GM12873 (cell line): ENCODE measurements around the gene QRFP.

Experiments
- TF ChIP-seq, protein P1 (sequence below): IDR thresholded peaks from 2 replicates; pipeline ENCODE4 v1.5.1; 2012; ENCODE audit warnings: low read depth, mild to moderate bottlenecking, moderate library complexity, low read length, control low read depth; ENCODE audit not compliant: insufficient read depth; ENCODE audit errors: missing control alignments

The QRFP gene

GRCh38 chr9:130857864-130858738, 38.5 kb downstream of the QRFP start:
- TF ChIP-seq, protein P1, sequence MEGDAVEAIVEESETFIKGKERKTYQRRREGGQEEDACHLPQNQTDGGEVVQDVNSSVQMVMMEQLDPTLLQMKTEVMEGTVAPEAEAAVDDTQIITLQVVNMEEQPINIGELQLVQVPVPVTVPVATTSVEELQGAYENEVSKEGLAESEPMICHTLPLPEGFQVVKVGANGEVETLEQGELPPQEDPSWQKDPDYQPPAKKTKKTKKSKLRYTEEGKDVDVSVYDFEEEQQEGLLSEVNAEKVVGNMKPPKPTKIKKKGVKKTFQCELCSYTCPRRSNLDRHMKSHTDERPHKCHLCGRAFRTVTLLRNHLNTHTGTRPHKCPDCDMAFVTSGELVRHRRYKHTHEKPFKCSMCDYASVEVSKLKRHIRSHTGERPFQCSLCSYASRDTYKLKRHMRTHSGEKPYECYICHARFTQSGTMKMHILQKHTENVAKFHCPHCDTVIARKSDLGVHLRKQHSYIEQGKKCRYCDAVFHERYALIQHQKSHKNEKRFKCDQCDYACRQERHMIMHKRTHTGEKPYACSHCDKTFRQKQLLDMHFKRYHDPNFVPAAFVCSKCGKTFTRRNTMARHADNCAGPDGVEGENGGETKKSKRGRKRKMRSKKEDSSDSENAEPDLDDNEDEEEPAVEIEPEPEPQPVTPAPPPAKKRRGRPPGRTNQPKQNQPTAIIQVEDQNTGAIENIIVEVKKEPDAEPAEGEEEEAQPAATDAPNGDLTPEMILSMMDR, result no peak

DNA sequence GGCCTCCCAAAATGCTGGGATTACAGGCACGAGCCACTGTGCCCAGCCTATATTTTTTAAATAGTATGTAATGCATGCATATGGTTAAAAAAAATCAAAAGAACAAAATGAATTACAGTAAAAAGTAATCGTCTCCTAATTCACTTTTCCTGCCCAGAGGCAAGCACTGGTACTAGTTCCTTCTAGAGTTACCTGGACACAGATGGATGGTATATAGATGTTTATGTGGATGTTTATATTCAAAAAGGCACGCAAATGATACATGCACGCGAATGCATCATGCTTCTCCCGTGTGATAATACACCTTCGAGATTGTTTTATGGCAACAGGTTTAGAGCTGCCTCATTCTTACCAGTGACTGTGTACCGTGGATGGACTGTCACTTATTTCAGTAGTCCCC, 40.1 kb downstream of the QRFP start:
- TF ChIP-seq, protein P1, result no peak

DNA sequence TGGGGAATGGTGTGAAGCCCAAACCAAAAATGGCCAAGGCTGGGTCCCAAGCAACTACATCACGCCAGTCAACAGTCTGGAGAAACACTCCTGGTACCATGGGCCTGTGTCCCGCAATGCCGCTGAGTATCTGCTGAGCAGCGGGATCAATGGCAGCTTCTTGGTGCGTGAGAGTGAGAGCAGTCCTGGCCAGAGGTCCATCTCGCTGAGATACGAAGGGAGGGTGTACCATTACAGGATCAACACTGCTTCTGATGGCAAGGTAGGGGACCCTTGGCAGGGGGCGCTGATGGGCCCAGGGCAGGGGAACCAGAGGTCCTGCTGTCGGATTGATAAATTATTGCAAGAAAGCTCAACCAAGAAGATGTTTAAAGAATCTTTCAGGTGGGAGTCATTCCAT, 41.8 kb downstream of the QRFP start:
- TF ChIP-seq, protein P1, result no peak

DNA sequence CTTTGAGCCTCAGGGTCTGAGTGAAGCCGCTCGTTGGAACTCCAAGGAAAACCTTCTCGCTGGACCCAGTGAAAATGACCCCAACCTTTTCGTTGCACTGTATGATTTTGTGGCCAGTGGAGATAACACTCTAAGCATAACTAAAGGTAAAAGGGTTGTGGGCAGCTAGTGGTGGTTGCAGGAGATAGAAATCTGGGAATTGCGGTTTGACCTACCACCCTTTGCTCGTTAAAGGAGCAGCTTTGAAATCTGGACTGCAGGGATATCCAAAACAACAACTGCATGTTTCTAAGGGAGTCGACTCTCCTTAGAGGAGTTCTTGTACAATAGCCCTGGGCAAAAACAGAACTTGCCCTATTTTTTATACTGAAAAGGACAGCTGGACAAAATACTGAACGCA, 42.5 kb downstream of the QRFP start:
- TF ChIP-seq, protein P1, result no peak

DNA sequence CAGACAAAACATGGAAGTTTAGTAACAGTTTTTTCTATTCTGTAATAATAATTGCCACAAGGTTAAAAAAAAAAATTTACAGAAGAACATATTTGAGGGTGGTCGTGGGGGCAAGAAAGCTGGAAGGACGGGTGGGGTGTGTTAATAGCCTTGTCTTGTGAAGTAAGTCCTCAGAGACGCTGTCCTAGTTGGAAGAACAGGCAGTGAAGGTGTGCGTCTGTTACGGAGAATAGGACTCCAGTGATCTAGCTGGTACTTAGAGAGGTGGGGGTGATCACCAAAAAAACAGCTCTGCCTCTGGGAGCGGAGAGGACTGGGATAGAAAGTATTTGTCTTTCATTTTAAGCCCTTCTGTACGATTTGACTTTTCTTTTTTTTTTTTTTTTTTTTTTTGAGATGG, 43.8 kb downstream of the QRFP start:
- TF ChIP-seq, protein P1, result no peak

- TF ChIP-seq, protein P1, result no peak
These were observed 47.3 kb downstream of the QRFP start for GRCh38 chr9:130849356-130849755.

DNA sequence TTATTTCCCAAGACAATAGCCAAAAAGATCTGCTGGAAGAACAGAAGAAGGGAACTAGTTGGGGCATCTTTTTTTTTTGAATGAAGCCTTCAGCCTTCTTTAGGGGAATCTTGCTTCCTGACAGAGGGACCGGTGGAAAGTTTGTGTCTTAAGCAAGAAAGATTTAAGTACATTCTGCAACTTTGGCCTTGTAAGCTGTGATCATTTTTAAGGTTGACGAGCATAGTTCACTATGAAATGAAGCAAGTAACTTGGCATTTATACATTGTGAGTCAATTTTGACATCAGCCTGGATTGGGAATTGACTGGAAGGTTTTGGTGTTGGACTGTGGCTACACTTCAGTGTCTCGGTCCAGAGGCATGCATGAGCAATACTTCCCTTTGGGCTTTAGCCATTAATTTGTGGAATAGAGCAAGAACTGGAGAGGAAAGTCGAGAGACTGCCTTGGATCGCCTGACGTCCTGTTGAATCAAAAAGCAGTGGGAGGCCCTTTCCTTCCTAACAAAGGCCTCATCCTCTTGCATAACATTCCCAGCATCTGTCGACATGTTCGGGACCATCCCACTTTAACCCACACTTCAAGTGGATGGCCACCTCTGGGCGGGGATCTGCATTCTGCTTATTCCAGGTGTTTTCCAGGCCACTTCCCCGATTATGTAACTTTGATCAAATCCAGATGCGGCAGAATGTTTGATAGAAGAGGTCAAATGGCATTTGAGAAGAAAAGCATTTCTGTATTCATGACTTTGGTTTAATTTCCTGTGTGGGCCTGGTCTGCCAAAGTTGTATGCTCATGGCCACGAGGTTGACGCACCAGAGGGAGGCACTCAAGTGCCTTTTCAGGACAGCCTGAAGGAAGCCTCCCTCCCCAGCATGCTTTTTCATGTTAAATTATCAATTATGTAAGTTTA, 49.0 kb downstream of the QRFP start:
- TF ChIP-seq, protein P1, result no peak
